ENCODE data around the gene ATG9B.
"Not testable (repeated sequence)": the region's sequence is repeated elsewhere in the genome, so short reads cannot be mapped to it uniquely, and the experiment has no call there.

The ATG9B gene

GRCh38 chr7:151058781-151059366 lies 34.6 kb upstream of the ATG9B start:
- no peak for DNase-seq (ENCODE audit: low spot score)

GRCh38 chr7:151057989-151058780 lies 33.9 kb upstream of the ATG9B start:
- peak; percentile 100 for DNase-seq (ENCODE audit: low spot score)

GRCh38 chr7:151057506-151057988 lies 33.3 kb upstream of the ATG9B start, which contains the start of gene CDK5:
CDK5 (minus strand) TSS chr7:151057897; CDS start chr7:151057848, 49 bp downstream.
- DNase-seq (ENCODE audit: low spot score) = no peak

- DNase-seq (ENCODE audit: low spot score) = no peak
Measured at GRCh38 chr7:151056666-151057505, 32.6 kb upstream of the ATG9B start.

GRCh38 chr7:151056283-151056665 lies 32.0 kb upstream of the ATG9B start:
- DNase-seq (ENCODE audit: low spot score) = no peak

- no peak for DNase-seq (ENCODE audit: low spot score)
Measured at GRCh38 chr7:151053751-151054150, 29.5 kb upstream of the ATG9B start.

- DNase-seq (ENCODE audit: low spot score) = no peak
Measured at GRCh38 chr7:151053096-151053495, 28.8 kb upstream of the ATG9B start.

GRCh38 chr7:151051108-151051507 lies 26.8 kb upstream of the ATG9B start:
- no peak for DNase-seq (ENCODE audit: low spot score)

- DNase-seq (ENCODE audit: low spot score) = no peak
Measured at GRCh38 chr7:151048911-151049463, 24.7 kb upstream of the ATG9B start.

- DNase-seq (ENCODE audit: low spot score) = no peak
Measured at GRCh38 chr7:151047976-151048815, 23.9 kb upstream of the ATG9B start, which contains the start of gene ASIC3. ASIC3 (plus strand) TSS chr7:151048531; CDS start chr7:151048886, 355 bp downstream.

GRCh38 chr7:151046603-151047573 lies 22.6 kb upstream of the ATG9B start:
- DNase-seq (ENCODE audit: low spot score) = no peak

- no peak for DNase-seq (ENCODE audit: low spot score)
Measured at GRCh38 chr7:151045967-151046366, 21.7 kb upstream of the ATG9B start.

- no peak for DNase-seq (ENCODE audit: low spot score)
Measured at GRCh38 chr7:151045262-151045661, 21.0 kb upstream of the ATG9B start.

- no peak for DNase-seq (ENCODE audit: low spot score)
Measured at GRCh38 chr7:151043959-151044358, 19.7 kb upstream of the ATG9B start.

GRCh38 chr7:151043449-151043848 lies 19.2 kb upstream of the ATG9B start:
- DNase-seq (ENCODE audit: low spot score) = not testable (repeated sequence)

- no peak for DNase-seq (ENCODE audit: low spot score)
Measured at GRCh38 chr7:151040616-151041375, 16.5 kb upstream of the ATG9B start.

- DNase-seq (ENCODE audit: low spot score) = no peak
Measured at GRCh38 chr7:151039850-151040548, 15.7 kb upstream of the ATG9B start.

Measured in globus pallidus (tissue), 1 donor.